GM12878 (cell line): Measurements from ENCODE around the gene IVD. TPM values are rescaled to one million over a fixed set of nuclear protein-coding genes. Genes with fewer than 3 reads are reported as not detected.

Source experiments
- ASH2L ChIP-seq: fragments of 300-600, 200-600 bp; sonication (generic); IDR thresholded peaks from 2 replicates; pipeline ENCODE4 v1.6.1; 2017; ENCODE audit warnings: low read depth, mild to moderate bottlenecking, borderline replicate concordance
- CHD1 ChIP-seq: IDR thresholded peaks from 2 replicates; pipeline ENCODE4 v1.6.1; 2012; ENCODE audit warnings: low read depth, low read length, improper control_type of control experiment
- CHD2 ChIP-seq: IDR thresholded peaks from 2 replicates; pipeline ENCODE4 v1.6.1; 2011; ENCODE audit warnings: low read depth, low read length, improper control_type of control experiment, borderline replicate concordance
- CREB1 ChIP-seq: IDR thresholded peaks from 2 replicates; pipeline ENCODE4 v1.6.1; 2012; ENCODE audit warnings: low read depth, mild to moderate bottlenecking, inconsistent platforms
- CUX1 ChIP-seq: IDR thresholded peaks from 2 replicates; pipeline ENCODE4 v1.6.1; 2012; ENCODE audit warnings: improper control_type of control experiment, low read depth, low read length; ENCODE audit not compliant: insufficient replicate concordance
- ELK1 ChIP-seq: IDR thresholded peaks from 2 replicates; pipeline ENCODE4 v1.6.1; 2012; ENCODE audit warnings: low read depth, low read length, improper control_type of control experiment
- EZH2 ChIP-seq: IDR thresholded peaks from 2 replicates; pipeline ENCODE4 v1.6.1; 2012; ENCODE audit warnings: low read depth, mild to moderate bottlenecking, control low read depth, inconsistent platforms, low read length, borderline replicate concordance; ENCODE audit not compliant: control insufficient read depth
- IKZF1 ChIP-seq: fragments of 450-650 bp; conservative IDR thresholded peaks from 2 replicates; pipeline ENCODE4 v1.6.1; 2017; ENCODE audit warnings: antibody characterized with exemption, mild to moderate bottlenecking
- JUND ChIP-seq: IDR thresholded peaks from 2 replicates; pipeline ENCODE4 v1.6.1; 2012; ENCODE audit warnings: low read depth, mild to moderate bottlenecking, low read length, improper control_type of control experiment, moderate library complexity
- KDM1A ChIP-seq: fragments of 200-600 bp; sonication (generic); IDR thresholded peaks from 2 replicates; pipeline ENCODE4 v1.6.1; 2016; ENCODE audit warnings: borderline replicate concordance
- LARP7 ChIP-seq: fragments of 450-650 bp; IDR thresholded peaks from 2 replicates; pipeline ENCODE4 v1.6.1; 2017; ENCODE audit warnings: mild to moderate bottlenecking
- MEF2A ChIP-seq: IDR thresholded peaks from 2 replicates; pipeline ENCODE4 v1.6.1; 2011; ENCODE audit warnings: low read depth, mild to moderate bottlenecking, low read length, moderate library complexity; ENCODE audit not compliant: insufficient read depth
- MXI1 ChIP-seq: fragments of 150-350 bp; IDR thresholded peaks from 2 replicates; pipeline ENCODE4 v1.6.1; 2011; ENCODE audit warnings: low read depth, mild to moderate bottlenecking, inconsistent platforms, low read length, improper control_type of control experiment
- NR2C2 ChIP-seq: IDR thresholded peaks from 2 replicates; pipeline ENCODE4 v1.6.1; 2011; ENCODE audit warnings: borderline replicate concordance, low read depth; ENCODE audit not compliant: control insufficient read depth, insufficient read length
- POLR2A ChIP-seq: IDR thresholded peaks from 2 replicates; pipeline ENCODE4 v1.6.1; 2011; ENCODE audit warnings: low read depth, mild to moderate bottlenecking, low read length
- POLR2AphosphoS5 ChIP-seq: IDR thresholded peaks from 2 replicates; pipeline ENCODE4 v1.6.1; 2011; ENCODE audit warnings: mild to moderate bottlenecking, low read length, inconsistent platforms
- RUNX3 ChIP-seq: IDR thresholded peaks from 2 replicates; pipeline ENCODE4 v1.6.1; 2012; ENCODE audit warnings: low read length, inconsistent platforms
- SMC3 ChIP-seq: IDR thresholded peaks from 2 replicates; pipeline ENCODE4 v1.6.1; 2011; ENCODE audit warnings: low read length, improper control_type of control experiment, borderline replicate concordance
- SP1 ChIP-seq: IDR thresholded peaks from one replicate; pipeline ENCODE4 v1.6.1; 2011; ENCODE audit warnings: low read depth, low read length
- SREBF1 ChIP-seq: IDR thresholded peaks from 2 replicates; pipeline ENCODE4 v1.6.1; 2012; ENCODE audit warnings: mild to moderate bottlenecking, low read length
- SRF ChIP-seq, 2 experiments: IDR thresholded peaks; 2 replicates each; pipeline ENCODE4 v1.6.1; 2011; ENCODE audit warnings: low read depth in 2 of 2, low read length in 2 of 2, mild to moderate bottlenecking in 1 of 2, moderate library complexity in 1 of 2
- SUPT20H ChIP-seq: IDR thresholded peaks from 2 replicates; pipeline ENCODE4 v1.6.1; 2011; ENCODE audit warnings: low read depth, mild to moderate bottlenecking, low read length, moderate library complexity, borderline replicate concordance; ENCODE audit not compliant: control insufficient read depth
- TBL1XR1 ChIP-seq: IDR thresholded peaks from 2 replicates; pipeline ENCODE4 v1.6.1; 2012; ENCODE audit warnings: low read depth, low read length, improper control_type of control experiment
- TCF3 ChIP-seq: IDR thresholded peaks from 2 replicates; pipeline ENCODE4 v1.6.1; 2012; ENCODE audit warnings: low read depth, mild to moderate bottlenecking, low read length, borderline replicate concordance; ENCODE audit not compliant: insufficient read depth
- ZNF207 ChIP-seq: fragments of 450-650 bp; IDR thresholded peaks from 2 replicates; pipeline ENCODE4 v1.6.1; 2014; ENCODE audit warnings: antibody characterized with exemption, mild to moderate bottlenecking, borderline replicate concordance
- ZNF24 ChIP-seq: fragments of 450-650 bp; IDR thresholded peaks from 2 replicates; pipeline ENCODE4 v1.6.1; 2017; ENCODE audit warnings: antibody characterized with exemption, mild to moderate bottlenecking
- polyA plus RNA-seq, 11 experiments: library from polyadenylated mRNA; depleted of rRNA in 4 of 11; unstranded in 6 of 11; stranded (reverse) in 5 of 11; fragments of >200 nt; fragmentation: Nextera tagmentation in 4 of 11; fragmentation: Illumina TruSeq in 1 of 11; extraction: Ambion mirVana in 4 of 11; extraction: Trizol in 1 of 11; gene quantifications; 1 replicate in 1 of 11; 2 replicates in 10 of 11; pipeline versions ENCODE4 v1.2.1 to v1.2.3, GENCODE V29; 2011 to 2016; ENCODE audit warnings: inconsistent platforms in 2 of 11, missing spikeins in 2 of 11, low read depth in 1 of 11
- total RNA-seq, 4 experiments: library from RNA; depleted of rRNA in 3 of 4; stranded (reverse); fragments of >200 nt in 3 of 4; fragmentation: Illumina TruSeq in 1 of 4; extraction: Trizol in 1 of 4; gene quantifications; 2 replicates each; pipeline versions ENCODE4 v1.2.1 to v1.2.3, GENCODE V29; 2013 to 2021

The IVD gene
- total and polyA plus RNA-seq, 10 of the 15 experiments (the other 5 are each of a cell fraction or from before 2014, with no cell fraction given) = 5.3 to 59.8 (median 45.7) TPM

GRCh38 chr15:40382580-40383456 is 22.8 kb upstream of the IVD start, which contains the start of gene KNSTRN (continued):
- TF ChIP-seq CUX1 (no peak), ASH2L (no peak), ZNF24 (no peak), SP1 (no peak), SRF (IDR thresholded peaks at IDR 0.05; ENCODE audit: low read depth in 2 of 2, low read length in 2 of 2) (peak in 1 of 2 experiments; percentile 67; a peak in 1 of 4 replicates), CHD1 (no peak), SMC3 (peak; percentile 18; the same call in 1 of the 2 replicates), RUNX3 (peak; percentile 69), CREB1 (no peak), POLR2AphosphoS5 (peak; percentile 73), ELK1 (0 out of 2 replicates have a peak, but pooled peaks have one; percentile 19), MEF2A (0 out of 2 replicates have a peak, but pooled peaks have one; percentile 28), JUND (no peak), SREBF1 (no peak; the same call in 1 of the 2 replicates), KDM1A (no peak), POLR2A (peak; percentile 82), CHD2 (no peak), EZH2 (no peak), ZNF207 (peak; percentile 78; the same call in 1 of the 2 replicates), TCF3 (no peak), IKZF1 (peak; percentile 84), MXI1 (peak; percentile 77), NR2C2 (no peak), SUPT20H (no peak), LARP7 (peak; percentile 32; the same call in 1 of the 2 replicates), TBL1XR1 (no peak)
